HUES64 (cell line): ENCODE data around the gene TENT5C.

Source experiments
- H3K27ac ChIP-seq: 2 replicates; pipeline ENCODE4 v1.7.0; 2013; ENCODE audit warnings: low read depth, low read length, inconsistent platforms
- H3K27me3 ChIP-seq: 2 replicates; pipeline ENCODE4 v1.6.1; 2013; ENCODE audit warnings: mild to moderate bottlenecking, low read length; ENCODE audit not compliant: insufficient read depth
- H3K36me3 ChIP-seq: 2 replicates; pipeline ENCODE4 v1.6.1; 2013; ENCODE audit warnings: mild to moderate bottlenecking, low read length; ENCODE audit not compliant: insufficient read depth
- H3K4me1 ChIP-seq: 2 replicates; pipeline ENCODE4 v1.6.1; 2013; ENCODE audit warnings: mild to moderate bottlenecking, low read length, moderate library complexity; ENCODE audit not compliant: insufficient read depth
- H3K4me3 ChIP-seq: 2 replicates; pipeline ENCODE4 v1.5.1; 2013; ENCODE audit warnings: mild to moderate bottlenecking, low read length, moderate library complexity
- H3K9ac ChIP-seq: 2 replicates; pipeline ENCODE4 v1.6.1; 2013; ENCODE audit warnings: mild to moderate bottlenecking, low read depth, low read length
- H3K9me3 ChIP-seq: 2 replicates; pipeline ENCODE4 v1.6.1; 2013; ENCODE audit warnings: low read depth, low read length; ENCODE audit not compliant: insufficient read depth
- WGBS: fragments of 150-250, 120-280 bp; methylation state at CpG from one replicate; pipeline ENCODE4 v1.1.7; 2013; ENCODE audit warnings: missing lambda C conversion rate; 5-methylcytosine and 5-hydroxymethylcytosine counted together

Gene TENT5C

GRCh38 chr1:117594261-117594990 is 11.4 kb upstream of the TENT5C start:
- H3K36me3 ChIP-seq = no peaks in the 10 kb centered on the region
- H3K4me1 ChIP-seq = no peaks in the 10 kb centered on the region
- H3K27ac ChIP-seq = no peak overlapping the region
- no peak overlapping the region for H3K9ac ChIP-seq
- no peaks in the 10 kb centered on the region for H3K9me3 ChIP-seq
- 90% methylated on average over 8 of the region's 8 CpGs for WGBS
- no peak overlapping the region for H3K4me3 ChIP-seq
- H3K27me3 ChIP-seq = no peaks in the 10 kb centered on the region

DNA sequence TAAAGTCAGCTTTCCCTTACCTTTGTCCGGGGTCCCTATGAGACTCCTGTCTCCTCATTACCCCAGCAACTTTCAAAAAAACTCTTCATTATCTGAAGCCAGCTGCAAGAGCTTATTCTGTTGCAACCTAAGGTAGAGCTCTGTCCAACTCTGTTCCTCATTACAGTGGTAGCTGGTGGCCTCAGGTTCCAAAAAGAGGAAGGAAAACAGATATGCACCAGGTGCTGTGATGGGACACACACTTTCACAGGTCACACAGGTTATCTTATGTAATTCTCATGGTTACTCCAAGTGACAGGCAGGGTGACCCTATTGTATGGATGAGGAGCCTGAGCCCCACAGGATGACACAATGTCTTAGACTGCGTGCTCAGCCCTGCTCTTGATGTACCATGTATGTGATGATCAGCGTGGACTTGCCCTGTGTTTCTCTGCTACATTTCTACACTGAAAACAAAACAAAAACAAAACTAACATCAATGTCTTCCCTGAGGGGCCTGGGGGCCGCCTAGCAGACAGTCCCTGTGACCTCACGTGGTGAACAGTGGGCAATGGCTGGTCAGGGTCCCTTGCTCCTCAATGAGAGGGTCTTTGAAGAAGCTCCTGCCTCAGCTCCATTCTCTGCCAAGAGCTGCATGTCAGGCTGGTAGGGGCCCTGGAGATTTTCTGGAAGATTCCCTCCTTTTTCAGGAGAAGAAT is 9.7 kb upstream of the TENT5C start:
- Histone ChIP-seq H3K9me3 (no peaks in the 10 kb centered on the region), H3K27me3 (no peaks in the 10 kb centered on the region), H3K36me3 (no peaks in the 10 kb centered on the region), H3K4me1 (no peaks in the 10 kb centered on the region), H3K4me3 (no peak overlapping the region), H3K27ac (no peak overlapping the region), H3K9ac (no peak overlapping the region)
- WGBS = 76% methylated on average over 5 of the region's 5 CpGs

DNA sequence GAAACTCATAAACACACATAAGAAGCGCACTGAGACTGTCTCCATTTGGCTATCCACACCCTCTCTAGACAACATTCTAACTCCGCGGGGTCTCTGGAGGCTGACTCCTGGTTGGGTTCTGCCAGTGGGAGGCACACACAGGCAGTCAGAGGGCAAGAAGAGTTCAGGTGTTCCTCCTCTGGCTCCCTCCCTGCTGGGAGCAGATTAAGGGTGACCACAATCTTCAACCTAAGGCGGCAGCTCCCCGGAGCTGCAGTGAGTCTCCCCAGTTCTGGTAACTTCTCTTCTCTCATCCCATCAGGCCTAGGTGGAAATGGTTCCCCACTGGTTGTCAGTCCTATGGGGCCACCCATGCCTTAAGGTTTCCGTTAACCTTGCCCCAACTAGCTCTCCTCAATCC is 7.4 kb upstream of the TENT5C start:
- H3K27me3 ChIP-seq = peaks cover 14% of the 10 kb centered on the region; the same call in 1 of the 2 replicates
- no peak overlapping the region for H3K9ac ChIP-seq
- no peak overlapping the region for H3K27ac ChIP-seq
- 85% methylated on average over 6 of the region's 6 CpGs for WGBS
- H3K4me1 ChIP-seq = 0 out of 2 replicates have a peak, but pooled peaks cover 3% of the 10 kb centered on the region
- no peaks in the 10 kb centered on the region for H3K9me3 ChIP-seq
- H3K36me3 ChIP-seq = no peaks in the 10 kb centered on the region
- no peak overlapping the region for H3K4me3 ChIP-seq

GRCh38 chr1:117599286-117600221 is 6.3 kb upstream of the TENT5C start:
- 90% methylated on average over 16 of the region's 16 CpGs for WGBS
- Histone ChIP-seq H3K9ac (no peak overlapping the region), H3K27ac (no peak overlapping the region)

GRCh38 chr1:117600325-117600943 is 5.4 kb upstream of the TENT5C start:
- H3K4me1 ChIP-seq = 0 out of 2 replicates have a peak, but pooled peaks cover 3% of the 10 kb centered on the region
- no peaks in the 10 kb centered on the region for H3K36me3 ChIP-seq
- H3K9me3 ChIP-seq = no peaks in the 10 kb centered on the region
- no peak overlapping the region for H3K4me3 ChIP-seq
- WGBS = 89% methylated on average over 7 of the region's 7 CpGs
- no peak overlapping the region for H3K27ac ChIP-seq
- H3K9ac ChIP-seq = no peak overlapping the region
- peaks cover 33% of the 10 kb centered on the region for H3K27me3 ChIP-seq

More at GRCh38 chr1:117599286-117600221, 6.3 kb upstream of the TENT5C start:
- Histone ChIP-seq H3K36me3 (no peaks in the 10 kb centered on the region), H3K9me3 (no peaks in the 10 kb centered on the region), H3K27me3 (peaks cover 24% of the 10 kb centered on the region), H3K4me3 (no peak overlapping the region), H3K4me1 (0 out of 2 replicates have a peak, but pooled peaks cover 3% of the 10 kb centered on the region)

DNA sequence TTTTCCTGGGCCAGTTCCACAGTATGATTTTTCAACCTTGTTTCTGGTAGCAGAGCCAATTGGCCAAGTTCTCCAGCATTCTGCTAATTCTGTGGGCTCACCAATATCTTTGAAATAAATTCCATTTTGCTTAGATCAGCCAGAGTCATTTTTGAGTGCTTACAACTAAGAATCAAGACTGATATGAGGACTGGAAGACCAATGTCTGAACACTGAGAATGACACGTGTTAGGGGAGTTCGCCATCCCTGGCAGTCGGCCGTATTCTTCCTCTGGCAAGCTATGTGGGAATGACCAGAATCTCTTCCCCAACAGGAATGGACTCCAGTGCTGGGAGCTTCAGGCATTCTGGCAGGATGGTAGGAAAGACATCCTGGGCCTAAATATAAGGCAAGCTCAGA is 4.9 kb upstream of the TENT5C start:
- Histone ChIP-seq H3K9me3 (no peaks in the 10 kb centered on the region), H3K27me3 (peaks cover 33% of the 10 kb centered on the region), H3K9ac (no peak overlapping the region), H3K36me3 (no peaks in the 10 kb centered on the region), H3K4me3 (no peak overlapping the region), H3K4me1 (0 out of 2 replicates have a peak, but pooled peaks cover 3% of the 10 kb centered on the region), H3K27ac (no peak overlapping the region)
- 90% methylated on average over 4 of the region's 4 CpGs for WGBS

DNA sequence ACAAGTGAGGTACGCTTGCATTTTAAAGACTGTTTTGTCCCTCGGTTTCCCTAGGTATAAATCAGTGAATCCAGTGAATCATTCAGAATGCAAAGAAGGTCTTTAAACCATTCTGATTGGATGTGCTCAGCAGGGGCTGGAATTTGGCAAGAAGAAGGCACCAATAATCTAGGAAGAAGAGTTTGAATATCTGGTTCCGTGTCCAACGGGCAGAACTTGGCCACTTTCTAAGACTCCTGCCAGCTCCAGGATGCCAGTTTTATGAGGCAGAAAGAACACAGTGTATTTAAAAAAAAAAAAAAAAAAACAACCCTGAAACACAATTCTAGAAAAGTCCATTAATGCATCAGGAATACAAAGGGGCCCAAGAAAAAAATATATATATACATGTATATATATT is 3.0 kb upstream of the TENT5C start:
- no peaks in the 10 kb centered on the region for H3K9me3 ChIP-seq
- H3K27ac ChIP-seq = no peak overlapping the region
- peaks cover 52% of the 10 kb centered on the region for H3K27me3 ChIP-seq
- WGBS = 78% methylated on average over 4 of the region's 4 CpGs
- peaks cover 15% of the 10 kb centered on the region; the same call in 1 of the 2 replicates for H3K4me1 ChIP-seq
- no peaks in the 10 kb centered on the region for H3K36me3 ChIP-seq
- no peak overlapping the region for H3K9ac ChIP-seq
- H3K4me3 ChIP-seq = no peak overlapping the region

GRCh38 chr1:117605164-117605773 is 579 bp upstream of the TENT5C start:
- Histone ChIP-seq H3K9ac (0 out of 2 replicates have a peak overlapping the region, but pooled peaks have one; percentile 15), H3K27ac (no peak overlapping the region; the same call in 1 of the 2 replicates), H3K27me3 (peaks cover 72% of the 10 kb centered on the region), H3K36me3 (no peaks in the 10 kb centered on the region), H3K4me1 (peaks cover 19% of the 10 kb centered on the region; the same call in 1 of the 2 replicates), H3K4me3 (peak overlapping the region; percentile 96), H3K9me3 (no peaks in the 10 kb centered on the region)
- WGBS = 2% methylated on average over 29 of the region's 29 CpGs

DNA sequence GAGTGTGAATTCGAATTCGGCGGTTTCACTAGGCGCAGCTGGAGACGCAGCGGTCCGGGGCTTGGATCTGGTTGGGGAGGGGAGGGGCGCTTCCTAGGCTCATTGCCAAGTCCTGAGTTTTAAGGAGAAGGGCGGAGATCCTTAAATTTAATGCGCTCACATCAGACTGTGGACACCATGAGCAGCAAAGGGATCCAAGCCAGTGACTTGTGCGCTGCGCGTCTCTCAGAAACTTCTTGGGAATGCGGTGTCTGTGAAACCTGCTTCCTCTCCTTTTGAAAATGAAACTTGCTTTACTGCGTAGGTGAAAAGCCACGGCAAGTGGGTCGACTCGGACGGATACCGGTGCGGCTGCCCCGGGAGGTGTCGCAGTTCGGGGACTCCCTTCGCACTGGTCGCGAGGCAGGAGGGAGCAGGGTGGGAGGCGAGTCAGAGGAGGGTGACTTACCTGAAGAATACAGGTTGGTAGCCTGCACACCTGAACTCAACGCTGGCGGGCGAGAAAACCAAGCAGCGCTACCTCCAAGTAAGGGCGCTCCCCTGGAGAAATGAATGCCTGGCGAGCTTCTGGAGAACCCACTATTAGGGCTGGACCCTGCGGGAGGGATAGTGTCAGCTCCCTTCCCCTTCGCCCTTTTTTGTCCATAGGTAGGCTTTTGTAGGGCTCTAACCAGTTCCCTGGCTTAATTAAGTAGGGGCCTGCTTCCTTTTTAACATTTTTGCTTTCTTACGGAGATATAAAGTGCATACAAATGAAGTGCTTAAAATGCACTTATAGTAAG is 992 bp downstream of the TENT5C start:
- H3K27ac ChIP-seq = no peak overlapping the region
- no peaks in the 10 kb centered on the region for H3K36me3 ChIP-seq
- 1% methylated on average over 36 of the region's 37 CpGs for WGBS
- peaks cover 69% of the 10 kb centered on the region for H3K27me3 ChIP-seq
- H3K9ac ChIP-seq = peak overlapping the region; percentile 3; the same call in 1 of the 2 replicates
- no peaks in the 10 kb centered on the region for H3K9me3 ChIP-seq
- peaks cover 19% of the 10 kb centered on the region; the same call in 1 of the 2 replicates for H3K4me1 ChIP-seq
- H3K4me3 ChIP-seq = peak overlapping the region; percentile 96
